Right lung (tissue), 5 donors: ENCODE measurements around the gene COL18A1. TPM values are rescaled to one million over a fixed set of nuclear protein-coding genes. Genes with fewer than 3 reads are reported as not detected.

ENCODE experiments used
- DNase-seq, 2 donors: peaks; one replicate each; pipeline ENCODE4 v3.0.0-alpha.2; 2013
- polyA plus RNA-seq, 5 donors: library from polyadenylated mRNA; unstranded; fragments of 120-200 nt; gene quantifications; one replicate each; pipeline versions ENCODE4 v1.2.1 to v1.2.3, GENCODE V29; 2013; ENCODE audit warnings: inconsistent platforms in 1 of 5, low replicate concordance in 1 of 5; ENCODE audit not compliant: insufficient read length in 5 of 5, insufficient read depth in 1 of 5

The COL18A1 gene
- polyA plus RNA-seq, 5 donors: 31.9 to 103 (median 57.3) TPM

GRCh38 chr21:45478115-45478801 is 73.3 kb downstream of the COL18A1 start:
- DNase-seq: peak; percentile 37 to 61

- DNase-seq: no peak
Measured at GRCh38 chr21:45478816-45479669, 74.1 kb downstream of the COL18A1 start.

- DNase-seq: no peak
Measured at GRCh38 chr21:45479691-45480675, 75.0 kb downstream of the COL18A1 start.

- DNase-seq: no peak
Measured at GRCh38 chr21:45480701-45481500, 75.9 kb downstream of the COL18A1 start.

- DNase-seq: no peak
Measured at GRCh38 chr21:45481566-45481965, 76.6 kb downstream of the COL18A1 start.

GRCh38 chr21:45481977-45482898 is 77.3 kb downstream of the COL18A1 start:
- DNase-seq: no peak

GRCh38 chr21:45482899-45483821 is 78.2 kb downstream of the COL18A1 start:
- no peak for DNase-seq

GRCh38 chr21:45484318-45484717 is 79.4 kb downstream of the COL18A1 start:
- no peak for DNase-seq

GRCh38 chr21:45485686-45486442 is 80.9 kb downstream of the COL18A1 start:
- DNase-seq: no peak

- no peak for DNase-seq
Measured at GRCh38 chr21:45486443-45487160, 81.6 kb downstream of the COL18A1 start.

- DNase-seq: no peak
Measured at GRCh38 chr21:45487161-45487806, 82.3 kb downstream of the COL18A1 start.

- DNase-seq: no peak
Measured at GRCh38 chr21:45487891-45488600, 83.1 kb downstream of the COL18A1 start.

- DNase-seq: no peak
Measured at GRCh38 chr21:45488931-45489721, 84.2 kb downstream of the COL18A1 start.

- no peak for DNase-seq
Measured at GRCh38 chr21:45489722-45489982, 84.7 kb downstream of the COL18A1 start.

GRCh38 chr21:45490049-45490731 is 85.2 kb downstream of the COL18A1 start:
- DNase-seq: no peak
